Measurements from ENCODE around the gene FBXL2. TPM values are rescaled to one million over a fixed set of nuclear protein-coding genes. Genes with fewer than 3 reads are reported as not detected.

The FBXL2 gene
- total and polyA plus RNA-seq, 2 of the 8 experiments (the other 6 are each of a cell fraction or from before 2014, with no cell fraction given) = 3.1 to 5.4 TPM

- Histone ChIP-seq H3K27me3 (replicated peaks in 1 of 4; ENCODE audit: control insufficient read depth in 3 of 4, extremely low read depth in 1 of 4, insufficient read depth in 3 of 4, low read length in 3 of 4) (no peaks in the 10 kb centered on the region), H2BK12ac (ENCODE audit: low read depth, low read length) (no peak overlapping the region), H3K23me2 (ENCODE audit: low read depth, low read length) (peaks cover 4% of the 10 kb centered on the region; the same call in 1 of the 2 replicates), H2AFZ (ENCODE audit: low read length) (no peak overlapping the region), H2BK20ac (ENCODE audit: low read length) (no peak overlapping the region), H3K79me1 (ENCODE audit: low read depth, low read length) (no peaks in the 10 kb centered on the region), H4K8ac (ENCODE audit: extremely low read depth, insufficient read depth, low read length) (no peak overlapping the region), H2BK120ac (replicated peaks; ENCODE audit: low read depth, low read length) (no peak overlapping the region), H3K4me3 (ENCODE audit: extremely low read depth in 1 of 4, insufficient read depth in 2 of 4, low read depth in 3 of 4, low read length in 4 of 4) (no peak overlapping the region), H2BK15ac (ENCODE audit: low read length) (no peak overlapping the region), H3K56ac (replicated peaks; ENCODE audit: insufficient read length, low read depth, low read length) (no peak overlapping the region), H4K91ac (replicated peaks; ENCODE audit: insufficient read length, low read length) (no peak overlapping the region), H3K9me3 (ENCODE audit: insufficient read depth in 2 of 2, low read depth in 1 of 2, low read length in 1 of 2) (peaks cover 7 to 8% of the 10 kb centered on the region in 2 experiments; a peak in 3 of 4 replicates), H3K27ac (ENCODE audit: low read depth, low read length) (no peak overlapping the region), H3K14ac (ENCODE audit: insufficient read length) (no peak overlapping the region), H3K4me1 (replicated peaks in 1 of 4; ENCODE audit: control insufficient read depth in 3 of 4, insufficient read depth in 4 of 4, low read length in 3 of 4) (peaks cover 0 to 6% (median 0%) of the 10 kb centered on the region in 4 experiments; a peak in 3 of 7 replicates), H3K4me2 (ENCODE audit: insufficient read depth in 1 of 2, low read depth in 2 of 2, low read length in 2 of 2) (no peak overlapping the region), H4K20me1 (replicated peaks in 1 of 2; ENCODE audit: control insufficient read depth in 1 of 2, insufficient read depth in 2 of 2, low read length in 2 of 2) (no peaks in the 10 kb centered on the region), H3K9ac (replicated peaks in 1 of 4; ENCODE audit: extremely low read depth in 1 of 4, low read depth in 3 of 4, low read length in 3 of 4) (no peak overlapping the region), H3K36me3 (ENCODE audit: control insufficient read depth in 2 of 4, insufficient read depth in 4 of 4, low read length in 3 of 4) (no peaks in the 10 kb centered on the region), H3K4ac (replicated peaks; ENCODE audit: insufficient read length, low read depth, low read length) (no peak overlapping the region), H4K5ac (ENCODE audit: insufficient read length, low read depth, low read length) (no peak overlapping the region), H2BK5ac (ENCODE audit: low read depth, low read length) (no peak overlapping the region), H2AK5ac (ENCODE audit: low read depth, low read length) (no peak overlapping the region), H3K18ac (ENCODE audit: extremely low read depth, low read length) (no peak overlapping the region), H3K79me2 (ENCODE audit: control insufficient read depth in 1 of 2, insufficient read depth in 2 of 2, low read length in 2 of 2) (no peaks in the 10 kb centered on the region), H3K23ac (ENCODE audit: insufficient read length) (no peak overlapping the region)
- 93% methylated on average over 3 of the region's 3 CpGs; no CpG with 5 or more reads in 1 of the 2 experiments for WGBS, 2 experiments (ENCODE audit: extremely low coverage in 1 of 2, insufficient coverage in 1 of 2, insufficient read length in 1 of 2, insufficient replicate concordance in 2 of 2, low coverage in 1 of 2, low lambda C conversion rate in 2 of 2, missing lambda C conversion rate in 1 of 2)
- ChIA-PET CTCF (ENCODE audit: partially characterized antibody) (interaction anchor here (1.1 to 1.5 kb wide), 3 partner anchors 20 to 142 kb away, joined by 4 to 8 read pairs (median 5); no protein-coding TSS in a partner anchor), POLR2A (ENCODE audit: partially characterized antibody) (no interaction called here)
- FAIRE-seq (no peak), DNase-seq (ENCODE audit: low read depth in 1 of 2, low spot score in 2 of 2) (no peak)
- TF ChIP-seq RXRA (IDR thresholded peaks at IDR 0.05; ENCODE audit: insufficient read depth, low read depth, low read length) (no peak), POU5F1 (IDR thresholded peaks at IDR 0.05; ENCODE audit: low read depth, low read length) (no peak)
These were observed 3.6 kb upstream of the FBXL2 start for GRCh38 chr3:33273628-33274027.

Data from H1 (cell line).